ENCODE results near the gene CUBN.
"Not testable (repeated sequence)": the region's sequence is repeated elsewhere in the genome, so short reads cannot be mapped to it uniquely, and the experiment has no call there.

Gene CUBN

DNA sequence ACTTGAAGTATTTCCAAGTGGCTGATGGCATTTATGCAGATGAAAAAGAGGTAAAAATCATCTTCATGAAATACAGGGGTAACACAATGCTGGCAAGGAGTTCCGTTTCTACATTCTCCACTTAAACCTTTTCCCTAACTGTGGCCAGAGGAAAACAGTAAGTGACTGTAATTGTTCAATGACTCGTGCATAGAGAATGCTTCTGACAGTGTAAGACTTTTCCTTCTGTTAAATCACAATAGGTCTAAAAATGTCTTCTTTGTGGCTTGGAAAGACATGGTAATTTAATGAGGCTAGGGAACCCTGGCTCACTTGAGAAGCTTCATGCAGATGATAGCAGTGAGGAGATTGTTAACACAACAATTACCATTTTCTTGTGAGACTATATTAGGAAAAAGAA lies 262.1 kb downstream of the CUBN start:
- no peak for DNase-seq (ENCODE audit: low spot score)

DNA sequence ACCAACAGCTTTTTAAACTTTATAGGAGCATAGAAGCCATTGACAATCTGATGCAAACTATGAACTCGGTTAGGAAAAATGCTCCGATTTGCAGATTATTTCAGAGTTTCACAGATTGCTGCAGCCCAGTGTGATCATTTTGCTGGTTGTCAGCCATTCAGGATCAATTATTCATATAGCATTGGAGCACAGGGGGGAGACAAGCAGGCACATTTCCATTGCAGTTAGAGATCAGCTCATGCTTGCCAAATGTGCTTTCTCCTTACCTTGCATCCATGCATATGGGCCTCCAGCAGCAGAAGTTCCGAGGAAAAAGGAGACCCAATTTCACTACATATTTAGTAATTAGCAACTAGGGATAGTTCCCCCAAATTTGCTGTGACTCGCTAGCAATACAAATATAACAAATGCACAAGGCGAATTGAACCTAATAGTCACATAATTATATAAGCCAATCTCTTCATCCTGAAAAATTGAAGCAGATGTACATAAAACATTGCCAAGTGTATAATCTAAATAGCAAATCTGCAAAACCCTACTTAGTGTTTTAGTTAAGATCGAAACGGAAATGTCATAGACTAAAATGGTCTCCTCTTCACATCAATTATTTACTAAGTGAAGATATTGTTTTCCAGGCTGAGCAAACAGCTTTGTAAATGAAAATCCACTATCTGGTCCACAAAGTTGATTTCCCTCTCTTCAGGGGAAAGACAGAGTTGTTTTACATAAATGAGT lies 262.9 kb downstream of the CUBN start:
- DNase-seq (ENCODE audit: low spot score), result no peak

DNA sequence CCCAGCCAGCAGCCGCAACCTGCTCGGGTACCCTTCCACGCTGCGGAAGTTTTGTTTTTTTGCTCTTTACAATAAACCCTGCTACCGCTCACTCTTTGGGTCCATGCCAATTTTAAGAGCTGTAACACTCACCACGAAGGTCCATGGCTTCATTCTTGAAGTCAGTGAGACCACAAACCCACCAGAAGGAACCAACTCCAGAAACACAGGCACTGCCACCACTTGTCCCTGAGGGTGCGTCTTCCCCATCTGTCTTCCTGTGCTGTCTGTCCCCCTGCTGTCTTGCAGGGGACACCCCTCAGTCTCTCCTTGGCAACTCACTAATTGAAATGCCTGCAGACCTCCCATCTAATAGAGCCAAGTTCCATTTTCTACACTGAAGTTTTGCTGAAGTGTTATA lies 263.8 kb downstream of the CUBN start:
- no peak for DNase-seq (ENCODE audit: low spot score)

DNA sequence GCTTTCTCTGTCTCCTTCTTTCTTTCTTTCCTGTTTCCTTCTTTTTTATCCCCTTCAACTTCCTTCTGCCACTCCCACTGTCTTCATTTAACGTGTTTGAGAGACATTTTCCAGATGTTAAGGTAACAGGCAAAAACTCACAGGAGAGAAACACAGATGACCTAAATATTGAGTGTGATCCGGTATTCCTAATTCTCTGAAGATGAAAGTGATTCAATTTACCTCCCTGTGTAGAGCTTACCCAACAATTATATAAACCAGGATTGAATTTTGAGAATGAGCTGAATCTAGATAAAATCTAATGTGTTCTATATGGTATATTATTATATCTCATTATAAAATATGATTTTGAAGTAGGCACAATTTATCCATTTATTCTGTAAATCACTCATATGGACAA lies 265.8 kb downstream of the CUBN start:
- DNase-seq (ENCODE audit: low spot score), result no peak

DNA sequence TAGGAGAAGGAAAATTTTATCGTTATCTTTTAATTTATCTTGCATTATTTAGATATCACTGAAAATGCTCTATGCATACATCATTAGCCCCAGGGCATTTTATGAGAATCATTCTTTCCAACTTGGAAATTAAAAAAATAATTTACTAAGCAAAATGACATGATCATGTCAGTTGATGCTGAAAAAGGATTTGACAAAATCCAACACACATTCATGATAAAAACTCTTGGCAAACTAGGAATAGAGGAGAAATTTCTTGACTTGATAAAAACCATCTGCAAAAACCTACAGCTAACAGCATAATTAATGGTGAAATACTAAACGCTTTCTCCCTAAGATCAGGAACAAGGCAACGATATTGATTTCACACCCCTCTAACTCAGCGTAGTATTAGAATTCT lies 272.2 kb downstream of the CUBN start:
- DNase-seq (ENCODE audit: low spot score), result no peak

DNA sequence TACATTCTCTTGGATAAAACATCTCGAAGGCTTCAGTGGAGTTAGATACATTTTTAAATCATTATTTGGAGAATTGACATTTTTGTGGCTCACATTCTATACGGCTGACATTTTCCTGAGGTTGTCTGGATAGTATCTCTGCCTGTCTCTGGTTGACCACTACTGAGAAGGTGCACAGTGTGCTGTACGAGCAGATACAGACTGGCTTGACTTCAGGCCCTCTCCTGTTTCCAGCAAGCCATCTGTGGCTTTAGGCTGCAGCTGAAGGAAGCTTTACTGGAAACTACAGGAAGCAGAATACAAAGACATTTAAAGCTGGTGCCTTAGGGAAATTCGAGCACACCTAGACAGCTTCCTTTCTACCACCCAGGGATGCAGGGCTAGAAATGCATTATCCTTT lies 273.0 kb downstream of the CUBN start:
- DNase-seq (ENCODE audit: low spot score), result no peak

DNA sequence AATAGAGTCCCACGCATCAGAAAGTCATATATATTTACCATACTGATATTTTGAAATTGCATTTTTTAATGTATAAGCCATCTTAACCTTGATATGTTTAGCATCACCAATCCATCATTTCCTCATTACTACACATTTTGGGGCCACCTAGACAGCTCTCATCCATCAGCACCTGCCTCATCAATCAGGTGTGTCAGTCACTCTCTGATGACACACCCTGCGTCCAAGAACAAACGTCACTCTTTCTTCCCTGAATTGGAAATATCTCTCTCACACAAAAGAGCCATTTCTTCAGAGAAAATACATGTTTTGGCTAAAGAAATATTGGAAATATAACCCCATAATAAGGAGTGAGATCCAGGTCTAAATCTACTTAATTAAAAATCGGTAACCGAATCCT lies 273.5 kb downstream of the CUBN start:
- DNase-seq (ENCODE audit: low spot score), result no peak

DNA sequence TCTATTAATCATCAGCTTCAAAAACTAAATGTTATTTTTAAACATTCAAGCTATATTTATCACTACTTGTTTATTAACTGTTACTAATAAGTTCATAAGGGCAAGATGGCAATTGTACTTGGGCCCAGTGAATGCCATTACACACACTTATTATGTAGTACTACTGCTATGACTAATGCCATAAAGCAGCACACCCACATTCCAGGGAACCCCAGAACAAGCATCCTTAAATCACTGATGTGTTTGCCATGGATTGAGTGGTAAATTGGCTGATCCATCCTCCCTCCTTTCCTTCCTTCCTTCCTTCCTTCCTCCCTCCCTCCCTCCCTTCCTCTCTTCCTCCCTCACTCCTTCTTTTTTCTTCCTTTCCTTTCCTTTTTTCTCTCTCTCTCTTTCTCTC lies 275.0 kb downstream of the CUBN start:
- no peak for DNase-seq (ENCODE audit: low spot score)

DNA sequence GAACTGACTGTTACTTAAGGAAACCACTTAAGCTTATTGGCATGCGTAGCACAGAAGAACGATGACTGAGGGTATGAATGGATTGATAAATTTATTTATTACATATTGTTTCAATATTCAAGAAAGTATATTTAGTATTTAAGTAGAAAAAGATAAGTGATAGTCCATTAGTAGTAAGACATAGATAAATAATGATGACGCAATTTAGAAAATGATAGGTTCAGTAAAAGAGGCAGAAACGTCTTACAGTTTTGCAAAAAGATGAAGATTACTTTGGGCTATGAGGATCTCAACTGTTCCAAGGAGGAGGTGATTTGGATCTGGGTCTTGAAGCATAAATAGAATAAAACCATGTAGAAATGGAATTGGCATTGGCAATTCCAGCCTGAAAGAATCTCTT lies 275.8 kb downstream of the CUBN start:
- no peak for DNase-seq (ENCODE audit: low spot score)

DNA sequence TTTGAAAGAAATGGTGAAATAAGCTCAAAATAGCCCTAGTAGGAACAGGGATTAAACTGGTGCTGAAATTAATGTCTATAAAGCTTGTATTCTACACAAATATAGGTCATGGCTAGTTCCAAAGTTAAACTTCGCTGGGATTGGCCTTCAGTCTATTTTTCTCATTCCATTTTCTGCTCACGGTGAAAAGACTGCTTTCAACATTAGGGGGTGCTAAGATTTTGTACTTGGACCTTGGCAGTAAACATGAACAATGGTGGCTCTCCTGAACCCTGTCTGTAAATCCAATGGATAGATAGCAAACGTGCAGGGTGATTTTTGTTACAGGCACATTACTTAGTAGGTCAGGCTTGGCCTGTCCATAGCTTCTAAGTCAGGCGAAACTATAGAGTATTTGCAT lies 276.4 kb downstream of the CUBN start:
- peak; percentile 14 for DNase-seq (ENCODE audit: low spot score)

DNA sequence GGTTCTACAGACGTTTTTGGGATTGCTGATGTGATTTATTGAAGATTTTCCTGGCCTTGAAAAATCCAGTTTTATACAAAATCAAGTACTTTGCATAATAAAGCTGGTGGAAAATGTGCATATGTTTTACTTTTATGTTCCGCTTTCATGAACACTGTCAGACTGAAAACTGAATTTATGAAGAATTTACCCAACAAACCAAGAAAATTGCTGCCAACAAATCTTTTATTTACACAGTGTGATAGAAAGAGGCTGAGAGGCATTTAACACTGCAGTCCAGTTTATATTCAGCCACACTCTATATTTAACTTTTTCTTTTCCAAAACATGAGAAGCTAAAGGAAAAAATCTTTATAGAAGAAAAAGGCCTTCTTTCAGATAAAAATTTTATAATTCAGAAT lies 277.0 kb downstream of the CUBN start:
- no peak for DNase-seq (ENCODE audit: low spot score)

DNA sequence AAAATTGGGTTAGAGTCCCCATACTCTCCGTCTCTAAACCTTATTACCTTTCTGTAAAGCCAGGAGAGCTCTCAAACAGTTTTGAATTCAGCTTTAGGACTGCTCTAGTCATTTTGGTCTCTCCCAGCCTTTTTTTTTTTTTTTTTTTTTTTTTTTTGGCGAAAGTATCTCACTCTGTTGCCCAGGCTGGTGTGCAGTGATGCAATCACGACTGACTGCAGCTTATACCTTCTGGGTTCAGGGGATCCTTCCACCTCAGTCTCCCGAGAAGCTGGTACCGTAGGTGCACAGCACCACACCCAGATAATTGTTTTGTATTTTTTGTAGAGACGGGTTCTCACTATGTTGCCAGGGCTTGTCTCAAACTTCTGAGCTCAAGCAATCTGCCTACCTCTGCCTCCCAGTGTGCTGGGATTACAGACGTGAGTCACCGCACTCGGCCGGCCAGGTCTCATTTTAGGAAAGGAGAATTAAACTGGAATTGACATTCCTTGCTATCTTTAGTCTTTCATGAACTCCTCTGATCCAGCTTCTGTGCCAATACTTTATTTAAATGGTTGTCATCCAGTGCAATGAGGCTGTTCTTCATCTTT lies 281.0 kb downstream of the CUBN start:
- DNase-seq (ENCODE audit: low spot score), result no peak

DNA sequence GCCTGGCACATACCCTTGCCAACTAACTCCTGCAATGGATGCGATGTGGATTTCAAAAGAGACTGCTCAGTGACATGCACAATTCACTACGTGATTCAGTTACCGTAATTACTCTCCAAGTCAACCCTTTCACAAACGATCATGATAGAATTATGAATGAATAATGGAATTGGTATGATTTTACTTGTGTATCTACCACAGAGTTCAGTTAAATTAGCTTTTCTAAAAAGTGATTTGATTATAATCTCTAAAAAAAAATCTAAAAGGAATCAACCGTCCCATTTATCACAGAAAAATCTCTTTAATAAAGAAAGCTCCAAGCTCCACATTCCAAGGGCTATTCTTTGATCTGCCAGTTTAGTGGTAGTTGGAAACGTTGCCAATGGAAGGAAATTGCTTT lies 282.0 kb downstream of the CUBN start:
- no peak for DNase-seq (ENCODE audit: low spot score)

DNA sequence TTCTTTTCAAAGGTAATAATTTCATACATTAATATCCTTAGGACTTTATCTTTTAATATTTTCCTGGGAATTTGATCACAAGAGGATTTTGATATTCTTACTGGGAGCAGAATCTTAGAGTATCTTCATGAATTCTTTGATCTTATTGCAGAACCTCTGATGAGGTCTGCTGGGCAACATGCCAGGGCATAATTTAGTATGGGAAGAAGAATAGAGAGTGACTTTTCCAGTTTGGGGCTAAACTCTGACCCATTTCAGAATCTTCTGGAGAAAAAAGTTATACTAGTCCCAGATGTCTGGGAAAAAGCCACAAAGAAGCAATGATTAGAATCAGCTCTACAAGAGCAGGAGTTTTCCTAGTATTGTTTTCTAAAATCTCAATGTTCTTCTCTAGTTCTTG lies 284.4 kb downstream of the CUBN start:
- DNase-seq (ENCODE audit: low spot score), result no peak

DNA sequence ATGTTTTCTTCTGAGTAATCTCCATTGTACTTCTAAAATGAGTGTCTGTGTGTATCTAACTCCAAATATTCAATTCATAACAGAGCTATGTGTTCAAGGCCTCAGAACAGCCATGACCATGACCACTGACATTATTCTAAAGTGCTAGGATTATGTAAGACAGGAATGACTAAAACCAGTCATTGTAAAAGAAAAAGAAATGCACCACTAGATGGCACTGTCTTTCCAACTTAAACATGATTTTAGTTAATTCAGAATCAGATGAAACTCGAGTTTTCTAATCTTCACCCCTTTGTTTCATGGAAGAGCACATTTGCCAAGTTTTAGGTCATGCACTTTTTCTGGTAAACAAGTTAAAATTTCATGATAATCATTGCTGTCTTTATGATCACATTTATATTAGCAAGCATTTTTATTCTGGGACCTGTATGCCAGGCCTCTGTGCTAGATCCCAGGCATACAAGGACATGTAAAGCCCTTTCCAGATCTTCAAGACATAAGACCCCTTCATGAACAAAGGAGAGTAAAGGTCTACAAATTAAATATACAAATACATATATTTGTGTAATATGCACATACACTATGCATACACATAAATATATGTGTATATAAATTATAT lies 286.2 kb downstream of the CUBN start:
- DNase-seq (ENCODE audit: low spot score), result peak; percentile 80

DNA sequence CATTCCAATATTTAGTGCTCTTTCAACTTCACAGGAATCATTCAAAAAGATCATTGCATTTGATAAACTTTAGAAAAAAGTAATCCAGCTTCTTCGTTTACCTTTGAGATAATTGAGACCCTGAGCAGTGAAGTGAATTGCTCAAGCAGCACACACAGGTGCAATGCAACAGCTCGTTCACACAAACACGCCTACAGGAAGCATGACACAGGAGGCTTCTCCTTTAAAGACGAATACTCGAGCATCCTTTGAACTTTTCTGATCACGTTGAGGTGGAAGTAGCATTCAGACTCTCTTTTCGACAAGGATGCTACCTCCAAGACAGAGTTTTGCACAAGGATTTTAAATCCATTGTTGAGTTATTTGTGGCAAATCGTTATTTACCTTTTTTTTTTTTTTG lies 294.4 kb downstream of the CUBN start:
- peak; percentile 31 for DNase-seq (ENCODE audit: low spot score)

DNA sequence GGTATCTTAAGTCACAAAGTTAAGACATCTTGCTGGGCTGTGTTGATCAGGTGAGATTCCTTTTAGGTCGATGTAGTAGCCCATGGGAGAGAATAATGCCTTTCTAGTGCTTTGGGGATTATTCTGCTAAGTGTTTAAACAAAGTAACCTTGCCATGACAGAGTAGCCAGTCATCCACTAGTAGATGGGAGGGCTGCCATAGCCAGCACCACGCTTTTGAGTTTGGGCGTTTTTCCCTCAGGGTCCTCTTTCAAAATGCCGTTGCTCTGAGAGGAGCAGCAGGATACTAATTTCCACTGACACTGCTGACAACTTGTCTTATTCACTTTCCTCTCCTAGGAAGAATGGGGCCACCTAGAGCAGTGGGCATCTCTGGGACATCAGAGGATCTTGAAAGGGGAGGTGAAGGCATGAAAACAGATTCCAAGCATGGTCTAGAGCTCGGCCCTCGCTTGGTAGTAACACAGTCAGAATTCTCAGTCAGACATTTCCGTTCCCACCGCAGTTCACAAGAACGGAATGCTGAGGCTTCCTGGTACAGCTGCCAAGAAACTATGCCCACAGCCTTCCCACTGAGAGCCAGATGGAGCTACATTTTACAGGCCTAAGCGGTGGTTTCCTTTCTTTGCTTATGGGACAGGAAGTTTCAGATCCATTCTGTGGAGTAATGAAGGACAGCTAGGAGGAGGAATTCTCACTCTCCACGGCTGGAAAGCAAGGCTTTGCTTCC lies 297.1 kb downstream of the CUBN start:
- no peak for DNase-seq (ENCODE audit: low spot score)

DNA sequence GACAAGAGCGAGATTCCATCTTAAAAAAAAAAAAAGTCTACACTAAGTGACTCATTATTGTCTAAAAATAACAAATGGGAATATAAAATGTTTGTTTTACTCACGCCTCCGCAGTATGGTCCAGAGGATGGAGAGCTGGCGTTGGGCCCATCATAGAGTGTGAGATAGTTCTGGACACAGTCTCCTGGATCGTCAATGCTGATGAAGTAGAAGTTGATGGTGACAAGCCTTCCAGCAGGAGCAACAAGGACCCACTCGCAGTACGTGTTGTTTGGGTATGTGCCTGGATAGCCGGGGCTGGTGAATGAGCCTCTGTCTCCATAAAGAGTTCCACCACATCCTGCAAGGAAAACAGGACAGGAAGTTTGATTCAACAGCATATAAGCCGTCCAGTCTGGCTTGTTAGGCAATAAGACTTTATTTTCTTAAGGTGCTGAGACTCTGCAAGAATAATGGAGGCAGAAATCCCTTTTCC lies 300.9 kb downstream of the CUBN start:
- no peak for DNase-seq (ENCODE audit: low spot score)

DNA sequence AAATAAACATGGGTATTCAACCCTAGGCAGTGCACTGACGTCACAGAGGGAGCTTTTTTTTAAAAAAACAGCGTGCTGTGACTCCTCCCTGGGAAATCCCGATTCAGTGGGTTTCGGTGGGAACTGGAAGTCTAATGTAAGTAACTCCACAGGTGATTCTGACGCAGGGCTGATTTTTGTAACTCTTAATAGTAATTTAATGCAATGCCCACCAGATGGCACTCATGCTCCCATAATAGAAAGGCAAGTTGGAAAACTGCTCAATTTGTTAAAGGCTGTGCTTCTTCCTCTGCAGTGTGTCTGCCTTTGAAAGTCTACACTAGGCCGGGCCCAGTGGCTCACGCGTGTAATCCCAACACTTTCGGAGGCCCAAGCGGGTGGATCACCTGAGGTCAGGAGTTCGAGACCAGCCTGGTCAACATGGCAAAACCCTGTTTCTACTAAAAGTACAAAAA lies 301.5 kb downstream of the CUBN start:
- peak; percentile 76 for DNase-seq (ENCODE audit: low spot score)

DNA sequence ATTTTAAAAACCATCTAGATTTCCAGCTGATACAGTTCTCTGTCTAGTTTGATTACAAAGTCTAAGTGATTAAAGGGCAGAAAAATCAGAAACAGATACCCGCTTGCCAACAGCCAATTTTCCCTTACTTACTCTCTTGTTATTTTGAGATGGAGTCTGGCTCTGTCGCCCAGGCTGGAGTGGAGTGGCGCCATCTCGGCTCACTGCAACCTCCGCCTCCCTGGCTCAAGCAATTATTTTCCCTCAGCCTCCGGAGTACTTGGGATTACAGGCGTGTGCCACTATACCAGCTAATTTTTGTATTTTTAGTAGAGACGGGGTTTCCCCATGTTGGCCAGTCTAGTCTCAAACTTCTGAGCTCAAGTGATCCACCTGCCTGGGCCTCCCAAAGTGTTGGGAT lies 302.1 kb downstream of the CUBN start:
- not testable (repeated sequence) for DNase-seq (ENCODE audit: low spot score)

DNA sequence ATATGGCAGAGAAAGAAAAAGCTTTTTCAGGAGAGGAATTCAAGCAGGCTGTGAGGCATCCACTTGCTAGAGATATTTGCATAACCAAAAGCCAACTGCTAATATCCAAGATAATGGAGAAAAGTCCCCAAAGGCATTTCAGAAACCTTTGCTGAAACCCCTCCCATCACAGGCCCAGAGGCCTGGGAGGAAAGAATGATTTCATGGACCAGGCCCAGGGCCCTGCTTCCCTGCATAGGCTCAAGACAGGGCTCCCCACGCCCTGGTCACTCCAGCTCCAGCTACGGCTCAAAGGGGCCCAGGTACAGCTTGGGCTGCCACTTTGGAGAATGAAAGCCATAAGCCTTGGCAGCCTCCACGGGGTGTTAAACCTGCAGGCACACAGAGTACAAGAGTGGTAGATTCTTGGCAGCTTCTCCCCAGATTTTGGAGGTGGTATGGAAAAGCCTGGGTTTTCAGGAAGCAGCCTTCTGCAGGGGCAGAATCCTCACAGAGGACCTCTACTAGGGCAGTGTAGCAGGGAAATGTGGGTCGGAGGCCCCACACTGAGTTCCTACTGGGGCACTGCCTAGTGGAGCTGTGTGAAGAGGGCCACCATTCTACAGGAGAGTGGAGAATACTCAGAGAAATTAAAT lies 306.8 kb downstream of the CUBN start:
- no peak for DNase-seq (ENCODE audit: low spot score)

DNA sequence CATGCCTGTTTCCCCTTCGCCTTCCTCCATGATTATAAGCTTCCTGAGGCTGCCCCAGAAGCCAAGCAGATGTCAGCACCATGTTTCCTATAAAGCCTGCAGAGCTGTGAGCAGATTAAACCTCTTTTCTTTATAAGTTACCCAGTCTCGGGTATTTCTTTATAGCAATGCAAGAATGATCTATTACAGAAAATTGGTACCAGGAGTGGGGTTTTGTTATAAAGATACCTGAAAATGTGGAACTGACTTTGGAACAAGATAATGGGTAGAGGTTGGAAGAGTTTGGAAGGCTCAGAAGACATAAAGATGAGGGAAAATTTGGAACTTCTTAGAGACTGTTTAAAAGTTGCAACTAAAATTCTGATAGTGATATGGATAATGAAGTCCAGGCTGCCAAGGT lies 307.6 kb downstream of the CUBN start:
- no peak for DNase-seq (ENCODE audit: low spot score)
